Measurements from ENCODE around the gene MAD2L2. TPM values are rescaled to one million over a fixed set of nuclear protein-coding genes. Genes with fewer than 3 reads are reported as not detected.
"Not testable (repeated sequence)": the region's sequence is repeated elsewhere in the genome, so short reads cannot be mapped to it uniquely, and the experiment has no call there.

The MAD2L2 gene
- total and polyA plus RNA-seq, 9 of the 15 experiments (the other 6 are each of a cell fraction or from before 2014, with no cell fraction given) = 12.4 to 286 (median 143) TPM

GRCh38 chr1:11642418-11643017 is 38.4 kb downstream of the MAD2L2 start:
- H3K36me3 ChIP-seq (ENCODE audit: control insufficient read depth, insufficient read depth, low read length); H3K9ac ChIP-seq (ENCODE audit: insufficient read depth in 1 of 2, low read depth in 2 of 2, low read length in 2 of 2); H3K4me1 ChIP-seq (replicated peaks in 1 of 2; ENCODE audit: control insufficient read depth in 2 of 2, insufficient read depth in 2 of 2, low read length in 2 of 2); BruUV-seq (replicated peaks); H4K20me1 ChIP-seq (replicated peaks; ENCODE audit: control insufficient read depth, insufficient read depth, low read length); H3K79me2 ChIP-seq (ENCODE audit: control insufficient read depth, insufficient read depth, low read length); in situ Hi-C loops (cut with MboI); H2AFZ ChIP-seq (ENCODE audit: low read depth, low read length); H3K9me3 ChIP-seq (replicated peaks; ENCODE audit: control insufficient read depth, insufficient read depth, low read depth, low read length); H3K9me1 ChIP-seq (ENCODE audit: control insufficient read depth, insufficient read depth, low read length); H3K4me3 ChIP-seq; H3K27ac ChIP-seq (ENCODE audit: extremely low read depth, low read depth, low read length); H3K4me2 ChIP-seq (ENCODE audit: insufficient read depth, low read length): not testable (repeated sequence)
- peak; percentile 83 to 87 (median 84) for DNase-seq (ENCODE audit: extremely low read depth in 1 of 4, low spot score in 3 of 4)
- H3K27me3 ChIP-seq (ENCODE audit: control insufficient read depth in 2 of 2, insufficient read depth in 2 of 2, low read length in 2 of 2) = peaks cover 5 to 29% of the 10 kb centered on the region in 2 experiments; a peak in 4 of 5 replicates
- WGBS (ENCODE audit: insufficient coverage, low coverage, missing lambda C conversion rate) = 27% methylated on average over 18 of the region's 18 CpGs
- POLR2A ChIA-PET = interaction anchor here (0.6 to 0.7 kb wide), 2 partner anchors 325 to 605 kb away, joined by 3 read pairs; no protein-coding TSS in a partner anchor
- CTCF ChIA-PET (ENCODE audit: low intra/inter-chr PET ratio) = interaction anchor here (0.6 to 3.7 kb wide), 11 partner anchors 164 to 1148 kb away, joined by 3 to 25 read pairs (median 5); partner anchors contain the start of gene DISP3
- peak; percentile 91 for ATAC-seq
- intact Hi-C loops (cut with micrococcal nuclease) = loop anchor here (1.0 to 5.0 kb wide), 4 partner anchors 170 to 605 kb away; no protein-coding TSS in a partner anchor
- FAIRE-seq = peak; percentile 99
- peak; percentile 95; the same call in 1 of the 2 replicates for TF ChIP-seq STAG1 (CRISPR knock-in tag; IDR thresholded peaks at IDR 0.05; ENCODE audit: borderline replicate concordance)
- TF ChIP-seq ZFP36 (IDR thresholded peaks at IDR 0.05; ENCODE audit: low read depth, low read length, partially characterized antibody) = peak; percentile 6
- 0 out of 2 replicates have a peak, but pooled peaks have one; percentile 60 for TF ChIP-seq TCF15 (CRISPR knock-in tag; IDR thresholded peaks at IDR 0.05)
- peak; percentile 95 for TF ChIP-seq DEAF1 (CRISPR knock-in tag; IDR thresholded peaks at IDR 0.05)
- TF ChIP-seq RAD21 (CRISPR knock-in tag; conservative IDR thresholded peaks at IDR 0.05 in 1 of 2, IDR thresholded peaks at IDR 0.05 in 1 of 2) = peak; percentile 94 to 99
- 0 out of 2 replicates have a peak, but pooled peaks have one; percentile 55 for TF ChIP-seq CREM (IDR thresholded peaks at IDR 0.05; ENCODE audit: low read depth)
- TF ChIP-seq THRB (CRISPR knock-in tag; conservative IDR thresholded peaks at IDR 0.05) = 0 out of 2 replicates have a peak, but pooled peaks have one; percentile 43
- TF ChIP-seq RBM25 (IDR thresholded peaks at IDR 0.05; ENCODE audit: low read depth, low read length, severe bottlenecking) = peak; percentile 78
- TF ChIP-seq RCOR1 (IDR thresholded peaks at IDR 0.05; ENCODE audit: borderline replicate concordance in 1 of 2, low read depth in 2 of 2, low read length in 2 of 2) = 0 out of 4 replicates have a peak, but pooled peaks of 1 of the 2 experiments have one; percentile 40
- peak in 1 of 2 experiments; percentile 85; a peak in 2 of 4 replicates for TF ChIP-seq KDM1A (IDR thresholded peaks at IDR 0.05)
- TF ChIP-seq ARID2 (IDR thresholded peaks at IDR 0.05) = peak; percentile 90
- 0 out of 2 replicates have a peak, but pooled peaks have one; percentile 41 for TF ChIP-seq KLF16 (IDR thresholded peaks at IDR 0.05)
- TF ChIP-seq RB1 (IDR thresholded peaks at IDR 0.05; ENCODE audit: low read depth) = peak; percentile 73
- TF ChIP-seq MAZ (CRISPR knock-in tag; conservative IDR thresholded peaks at IDR 0.05 in 1 of 2, IDR thresholded peaks at IDR 0.05 in 1 of 2) = 0 out of 4 replicates have a peak, but pooled peaks of 1 of the 2 experiments have one; percentile 33
- TF ChIP-seq SMC3 (conservative IDR thresholded peaks at IDR 0.05; ENCODE audit: insufficient read depth, low read depth, low read length) = peak; percentile 97
